Fibroblast of skin of right quadriceps (primary cell): ENCODE measurements around the gene FLYWCH1.
A peak's percentile ranks its signal among the peaks of the same experiment; 100 is the strongest.

ENCODE experiments used
- DNase-seq: peaks from one replicate; pipeline ENCODE4 v3.0.0-alpha.2; 2013

The FLYWCH1 gene

DNA sequence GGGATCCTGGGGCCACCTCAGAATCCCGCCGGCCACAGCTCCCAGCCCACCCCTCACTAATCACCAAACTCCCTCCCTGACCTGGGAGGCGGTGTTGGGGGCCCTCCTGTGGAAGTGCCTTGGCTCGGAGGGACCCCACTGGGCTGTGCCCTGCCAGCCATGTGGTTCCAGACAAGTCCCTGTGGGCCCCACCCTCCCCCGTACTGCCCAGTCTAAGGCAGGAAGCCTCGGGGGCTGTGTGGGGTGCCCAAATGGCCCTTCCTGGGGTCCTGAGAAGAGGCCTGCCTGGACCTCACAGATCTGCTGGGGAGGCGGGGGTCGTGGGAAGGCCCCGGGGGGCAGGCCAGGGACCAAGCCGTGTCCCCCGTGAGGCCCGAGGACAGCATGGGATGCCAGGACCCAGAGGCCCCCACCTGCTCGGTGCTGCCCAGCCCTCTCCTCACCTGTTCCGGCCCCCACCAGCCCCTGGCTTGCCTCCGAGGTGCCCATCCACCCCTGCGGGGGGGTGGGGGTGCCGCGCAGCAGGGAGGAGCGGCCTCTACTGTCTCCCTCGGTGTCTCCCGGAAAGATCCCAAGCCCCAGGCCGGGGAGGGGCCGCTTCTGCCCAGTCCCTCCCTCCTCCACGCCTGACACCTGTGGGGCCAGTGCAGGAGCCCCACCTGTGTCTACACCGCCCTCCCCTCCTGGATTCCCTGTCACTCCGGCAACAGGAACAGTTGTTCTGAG is 43.1 kb downstream of the FLYWCH1 start:
- no peak for DNase-seq

DNA sequence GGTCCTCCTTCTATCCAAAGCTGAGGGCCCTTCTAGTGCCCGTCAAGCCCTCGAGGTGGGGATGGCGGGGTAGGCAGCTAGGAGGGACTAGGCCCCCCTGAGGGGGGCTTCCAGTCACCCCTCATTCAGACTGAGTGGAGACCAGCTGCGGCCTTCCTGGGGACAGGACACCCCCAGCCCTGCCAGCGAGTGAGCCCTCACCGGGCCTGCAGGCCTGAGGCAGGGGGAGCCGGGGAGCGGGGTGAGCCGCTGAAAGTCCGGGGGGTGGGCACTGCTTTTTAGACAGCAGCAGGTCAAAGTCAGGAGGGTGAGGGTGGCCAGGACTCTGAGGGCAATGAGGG is 43.7 kb downstream of the FLYWCH1 start:
- no peak for DNase-seq

DNA sequence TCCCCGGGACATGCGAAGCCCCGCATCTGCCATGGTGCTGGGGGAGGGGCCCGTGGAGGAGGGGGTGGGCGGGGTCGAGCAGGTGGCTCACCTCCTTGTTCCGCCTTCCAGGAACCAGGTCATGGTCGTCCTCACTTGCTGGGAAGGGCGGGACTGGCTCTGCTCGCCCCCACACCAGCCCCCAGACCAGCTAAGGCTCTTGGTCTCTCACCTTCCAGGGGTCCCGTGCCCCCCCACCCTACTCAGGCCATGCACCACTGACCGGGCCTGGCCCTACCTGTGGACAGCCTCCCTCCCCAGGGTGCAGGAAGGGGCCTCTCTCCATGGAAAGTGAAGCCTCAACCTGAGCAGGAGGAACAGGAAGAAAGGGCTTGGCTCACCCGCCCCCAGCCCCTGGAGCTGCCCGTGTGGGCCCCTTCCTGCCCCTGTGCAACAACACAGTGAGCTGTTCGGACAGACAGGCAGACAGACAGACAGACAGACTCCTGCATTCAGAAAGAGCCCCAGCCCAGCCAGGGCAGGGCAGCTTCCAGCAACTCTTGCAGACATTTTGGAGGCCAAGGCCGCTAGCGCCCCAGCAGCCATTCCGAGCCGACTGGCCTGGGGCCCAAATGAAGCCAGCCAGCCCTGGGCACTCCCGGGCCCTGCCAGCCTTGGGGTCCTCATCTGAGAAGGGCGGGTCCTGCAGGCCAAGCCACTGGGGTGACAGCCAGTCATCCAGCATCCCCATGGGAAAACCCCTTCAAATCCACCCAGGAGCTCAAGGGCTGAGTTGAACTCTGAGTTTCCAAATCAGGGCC is 44.2 kb downstream of the FLYWCH1 start:
- DNase-seq, result no peak

DNA sequence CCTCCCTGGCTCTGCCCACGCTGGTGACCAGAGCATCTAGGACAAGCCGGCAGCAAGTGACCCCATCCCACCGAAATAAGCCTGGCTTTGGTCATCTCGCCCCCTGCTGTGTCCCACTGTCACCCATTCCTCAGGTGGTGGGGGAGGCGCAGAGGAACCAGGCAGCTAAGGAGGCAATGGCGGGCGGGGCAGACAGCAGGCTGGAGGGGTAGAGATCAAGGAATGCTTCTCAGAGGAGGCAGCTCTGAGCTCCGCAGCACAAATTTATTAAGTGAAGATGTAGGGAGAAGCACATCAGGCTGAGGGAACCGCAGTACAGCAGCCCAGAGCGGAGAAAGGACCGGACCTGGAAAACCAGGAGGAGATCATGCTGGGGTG is 44.8 kb downstream of the FLYWCH1 start:
- no peak for DNase-seq

DNA sequence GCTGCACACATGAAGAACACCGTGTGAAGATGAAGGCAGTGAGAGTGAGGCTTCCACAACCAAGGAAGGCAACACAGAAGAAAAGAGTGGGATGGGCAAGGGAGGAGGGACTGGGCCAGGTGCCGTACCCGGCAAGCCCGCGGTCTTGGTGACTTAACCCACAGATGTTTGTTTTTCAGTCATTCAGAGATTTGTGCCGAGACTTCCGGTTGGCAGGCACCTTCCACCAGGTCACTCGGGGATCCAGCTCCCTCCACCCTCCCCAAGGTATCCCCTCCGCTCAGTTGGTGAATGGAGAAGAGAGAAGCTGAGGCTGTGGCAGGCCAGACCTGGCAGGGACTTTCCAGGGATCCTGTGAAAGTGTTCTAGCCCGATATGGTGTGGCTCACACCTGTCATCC is 47.5 kb downstream of the FLYWCH1 start:
- no peak for DNase-seq

DNA sequence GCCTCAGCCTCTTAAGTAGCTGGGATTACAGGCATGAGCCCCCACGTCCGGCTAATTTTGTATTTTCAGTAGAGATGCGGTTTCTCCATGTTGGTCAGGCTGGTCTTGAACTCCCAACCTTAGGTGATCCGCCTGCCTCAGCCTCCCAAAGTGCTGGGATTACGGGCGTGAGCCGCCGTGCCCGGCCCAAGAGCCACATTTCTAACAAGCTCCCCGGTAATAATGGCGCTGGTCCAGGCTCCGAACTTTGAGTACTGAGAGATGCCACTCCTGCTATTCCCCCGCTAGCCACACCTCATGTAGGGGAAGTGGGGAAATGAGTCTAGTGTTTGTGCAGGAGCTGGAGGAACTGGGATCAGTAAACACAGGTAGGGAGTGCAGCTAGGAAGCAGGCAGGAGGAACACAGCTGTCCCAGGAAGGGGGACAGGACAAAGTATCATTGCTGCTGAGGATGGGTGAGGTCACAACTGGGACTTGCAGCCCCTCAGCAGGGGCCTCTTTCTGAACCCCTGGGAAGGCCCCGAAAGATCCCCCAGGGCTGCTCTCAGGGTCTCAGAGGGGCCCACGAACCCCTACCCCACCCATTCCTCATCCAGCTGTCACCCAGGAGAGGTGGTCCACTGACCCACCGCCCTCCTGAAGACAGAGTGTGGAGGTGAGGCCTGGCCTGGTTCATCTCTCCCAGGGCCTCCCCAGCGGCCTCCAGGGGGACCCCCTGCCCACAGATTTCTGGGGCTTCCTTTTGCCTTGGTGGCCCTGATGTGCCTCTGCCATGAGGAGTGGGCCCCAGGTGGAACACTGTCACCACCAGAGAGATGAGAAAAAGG is 48.7 kb downstream of the FLYWCH1 start:
- DNase-seq, result no peak

DNA sequence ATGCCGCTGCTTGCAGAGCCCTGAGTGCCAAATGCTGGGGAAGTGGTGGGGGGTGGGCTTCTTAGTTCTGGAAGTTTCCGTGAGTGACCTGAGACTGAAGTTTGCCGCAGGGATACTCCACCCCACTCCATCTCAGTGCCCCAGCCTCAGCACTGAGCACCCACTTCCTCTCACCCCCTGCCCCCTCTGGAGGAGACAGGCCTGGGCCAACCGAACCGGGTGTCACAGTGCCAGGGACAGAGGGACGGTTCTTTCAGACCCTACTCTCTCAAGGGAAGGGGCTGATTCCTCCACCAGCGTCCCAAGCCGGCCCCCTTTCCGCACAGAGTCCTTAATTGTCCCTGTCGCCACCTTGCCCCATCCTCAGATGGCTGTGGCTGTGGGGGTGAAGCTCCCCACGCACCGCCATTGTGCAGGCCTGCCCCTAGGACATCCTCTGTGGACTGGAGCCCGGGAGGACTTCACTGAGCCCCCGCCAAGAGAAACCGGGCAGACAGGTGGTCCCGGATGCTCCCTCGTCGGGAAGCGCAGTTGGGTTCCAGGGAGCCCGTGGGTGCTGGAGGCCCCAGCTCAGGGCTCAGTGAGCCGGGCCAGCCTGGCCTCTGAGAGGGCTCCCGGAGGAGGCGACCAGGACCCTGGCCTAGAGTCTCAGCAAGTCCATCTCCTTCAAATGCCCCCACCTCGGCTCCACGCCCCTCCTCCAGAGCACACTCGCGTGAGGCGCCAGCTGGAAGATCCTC is 50.8 kb downstream of the FLYWCH1 start:
- no peak for DNase-seq

DNA sequence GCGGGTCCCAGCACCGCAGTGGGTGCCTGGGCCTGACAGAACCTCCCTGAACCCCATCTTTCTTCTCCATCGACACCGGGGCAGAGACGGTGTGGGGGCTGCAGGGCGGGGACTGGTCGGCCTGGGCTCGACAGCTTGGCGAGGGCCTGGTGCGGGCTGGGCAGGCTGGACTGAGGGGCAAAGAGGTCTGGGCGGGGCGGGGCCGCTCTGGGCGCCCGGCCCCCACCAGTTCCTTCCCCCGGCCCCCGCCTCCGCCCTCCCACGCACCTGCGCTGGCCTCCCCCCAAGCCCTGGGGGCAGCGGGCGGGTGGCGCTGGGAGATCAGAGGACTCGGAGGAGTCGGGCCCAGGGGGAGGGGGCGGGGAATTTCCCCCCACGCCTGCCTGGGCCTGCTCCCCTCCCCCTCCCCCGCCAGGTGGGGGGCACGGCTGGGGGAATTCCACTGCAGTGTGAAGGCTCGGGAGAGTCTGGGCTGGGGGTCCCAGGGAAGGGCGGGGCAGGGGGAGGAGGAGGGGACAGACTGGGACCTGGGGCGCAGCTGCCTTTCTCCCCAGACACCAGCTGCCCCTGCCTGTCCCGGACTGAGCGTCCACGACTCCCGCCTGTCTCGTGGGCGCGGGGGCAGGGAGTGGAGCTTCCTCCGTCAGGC is 51.5 kb downstream of the FLYWCH1 start:
- no peak for DNase-seq

DNA sequence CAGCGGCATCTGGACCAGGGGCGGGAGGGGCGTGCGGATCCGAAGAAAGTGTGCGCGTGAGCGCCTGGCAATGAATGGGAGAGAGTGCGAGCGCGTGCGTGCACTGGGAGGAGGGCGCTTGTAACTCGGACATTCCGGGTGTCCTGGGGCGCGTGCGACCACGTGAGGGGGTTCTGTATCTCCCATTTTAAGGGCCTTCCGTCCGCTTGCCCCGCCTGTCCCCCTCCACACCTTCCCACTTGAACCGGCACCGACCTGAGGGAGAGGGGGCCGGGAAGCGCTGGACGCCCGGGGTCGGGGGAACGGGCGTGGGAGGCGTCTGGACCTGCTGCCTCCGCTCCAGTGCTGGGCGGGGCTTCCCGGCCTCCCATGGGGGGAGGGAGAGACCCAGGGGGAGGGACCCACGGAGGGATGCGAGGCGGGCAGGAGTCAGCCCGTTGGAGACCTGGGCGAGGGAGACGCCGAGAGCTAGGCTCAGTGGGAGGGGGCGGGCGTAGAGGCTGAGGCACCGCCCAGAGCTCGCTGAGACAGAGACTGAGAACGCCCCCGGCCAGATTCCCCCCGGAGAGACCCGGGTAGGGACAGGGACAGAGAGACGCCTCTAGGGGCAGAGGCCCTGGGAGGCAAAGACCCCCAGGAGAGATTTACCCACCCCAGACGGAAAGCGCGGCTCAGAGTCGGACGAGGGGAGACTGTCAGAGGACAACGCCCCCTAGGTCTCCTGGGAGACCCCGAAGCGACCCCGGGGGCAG is 52.2 kb downstream of the FLYWCH1 start, which contains the start of gene KREMEN2:
Gene KREMEN2 (plus strand): TSS at position 553 of the 752 bp plus-strand sequence. CDS start 246 bp downstream, outside the sequence.
- DNase-seq, result no peak

DNA sequence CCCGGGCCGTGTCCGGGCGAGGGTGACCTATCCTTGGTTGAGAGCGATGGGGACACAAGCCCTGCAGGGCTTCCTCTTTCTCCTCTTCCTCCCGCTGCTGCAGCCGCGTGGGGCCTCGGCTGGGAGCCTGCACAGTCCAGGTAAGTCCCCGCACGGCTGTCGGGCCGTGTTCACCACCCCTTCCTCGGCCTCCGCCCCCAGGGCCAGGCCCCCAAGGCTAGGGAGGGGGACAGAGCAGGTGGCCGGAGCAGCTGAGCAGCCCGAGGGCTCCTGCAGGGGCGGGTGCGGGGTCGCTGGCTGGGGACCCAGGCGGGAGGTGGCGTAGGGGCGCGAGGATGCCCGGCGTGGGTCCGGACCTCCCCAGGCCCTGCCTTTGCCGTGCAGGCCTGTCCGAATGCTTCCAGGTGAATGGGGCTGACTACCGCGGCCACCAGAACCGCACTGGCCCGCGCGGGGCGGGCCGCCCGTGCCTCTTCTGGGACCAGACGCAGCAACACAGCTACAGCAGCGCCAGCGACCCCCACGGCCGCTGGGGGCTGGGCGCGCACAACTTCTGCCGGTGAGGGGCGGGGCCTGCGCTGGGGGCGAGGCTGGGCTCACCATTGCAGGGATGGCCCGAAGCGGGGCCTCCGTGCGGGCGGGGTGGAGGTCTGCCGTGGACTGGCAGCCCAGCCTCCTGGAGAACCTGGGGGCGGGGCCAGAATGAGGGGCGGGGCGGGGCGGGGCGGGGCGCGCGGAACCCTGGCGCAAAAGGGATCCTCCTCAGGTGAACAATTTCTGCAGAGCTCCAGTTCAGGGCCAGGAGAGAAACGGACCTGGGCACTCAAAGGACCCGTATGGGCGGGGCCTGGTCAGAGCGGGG is 53.0 kb downstream of the FLYWCH1 start:
- no peak for DNase-seq

DNA sequence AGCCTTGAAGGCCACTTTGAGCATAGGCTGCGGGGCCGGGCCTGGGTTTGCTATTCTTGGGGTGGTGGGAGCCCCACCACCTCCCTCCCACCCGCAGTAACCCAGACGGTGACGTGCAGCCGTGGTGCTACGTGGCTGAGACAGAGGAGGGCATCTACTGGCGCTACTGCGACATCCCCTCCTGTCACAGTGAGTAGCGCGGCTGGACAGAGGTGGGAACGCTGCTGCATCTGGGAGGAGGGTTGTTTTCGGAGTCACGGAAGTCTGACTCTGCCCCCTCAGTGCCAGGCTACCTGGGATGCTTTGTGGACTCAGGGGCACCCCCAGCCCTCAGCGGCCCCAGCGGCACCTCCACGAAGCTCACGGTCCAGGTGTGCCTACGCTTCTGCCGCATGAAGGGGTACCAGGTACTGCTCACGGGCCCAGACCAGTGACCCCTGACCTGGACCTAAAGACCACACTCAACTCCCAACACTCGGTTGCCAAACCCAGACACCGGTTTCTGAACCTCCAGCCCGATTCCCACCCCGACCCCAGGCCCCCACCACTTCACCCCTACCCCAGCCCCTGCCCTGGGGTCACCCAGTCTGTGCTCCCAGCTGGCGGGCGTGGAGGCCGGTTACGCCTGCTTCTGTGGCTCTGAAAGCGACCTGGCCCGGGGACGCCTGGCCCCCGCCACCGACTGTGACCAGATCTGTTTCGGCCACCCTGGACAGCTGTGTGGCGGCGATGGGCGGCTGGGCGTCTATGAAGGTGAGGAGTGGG is 54.5 kb downstream of the FLYWCH1 start:
- DNase-seq, result no peak

DNA sequence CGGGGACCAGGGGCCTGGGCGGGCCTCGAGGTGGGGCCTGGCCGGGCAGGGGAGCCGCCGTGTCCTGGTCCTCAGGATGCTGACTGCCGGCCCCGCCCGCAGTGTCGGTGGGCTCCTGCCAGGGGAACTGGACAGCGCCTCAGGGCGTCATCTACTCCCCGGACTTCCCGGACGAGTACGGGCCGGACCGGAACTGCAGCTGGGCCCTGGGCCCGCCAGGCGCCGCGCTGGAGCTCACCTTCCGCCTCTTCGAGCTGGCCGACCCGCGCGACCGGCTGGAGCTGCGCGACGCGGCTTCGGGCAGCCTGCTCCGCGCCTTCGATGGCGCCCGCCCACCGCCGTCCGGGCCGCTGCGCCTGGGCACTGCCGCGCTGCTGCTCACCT is 55.1 kb downstream of the FLYWCH1 start:
- DNase-seq, result no peak

DNA sequence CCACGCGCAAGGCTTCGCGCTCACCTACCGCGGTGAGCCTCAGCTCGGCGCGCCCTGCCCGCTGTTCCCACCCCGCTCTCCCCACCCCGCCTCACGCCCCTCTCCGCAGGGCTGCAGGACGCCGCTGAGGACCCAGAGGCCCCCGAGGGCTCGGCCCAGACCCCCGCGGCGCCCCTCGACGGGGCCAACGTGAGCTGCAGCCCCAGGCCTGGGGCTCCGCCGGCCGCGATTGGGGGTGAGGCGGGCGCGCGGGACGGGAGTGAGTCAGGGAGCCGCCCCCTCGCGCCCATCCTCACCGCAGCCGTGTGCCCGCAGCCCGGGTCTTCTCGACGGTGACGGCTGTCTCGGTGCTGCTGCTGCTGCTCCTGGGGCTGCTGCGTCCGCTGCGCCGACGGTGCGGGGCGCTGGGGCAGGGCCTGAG is 55.5 kb downstream of the FLYWCH1 start:
- DNase-seq, result no peak

DNA sequence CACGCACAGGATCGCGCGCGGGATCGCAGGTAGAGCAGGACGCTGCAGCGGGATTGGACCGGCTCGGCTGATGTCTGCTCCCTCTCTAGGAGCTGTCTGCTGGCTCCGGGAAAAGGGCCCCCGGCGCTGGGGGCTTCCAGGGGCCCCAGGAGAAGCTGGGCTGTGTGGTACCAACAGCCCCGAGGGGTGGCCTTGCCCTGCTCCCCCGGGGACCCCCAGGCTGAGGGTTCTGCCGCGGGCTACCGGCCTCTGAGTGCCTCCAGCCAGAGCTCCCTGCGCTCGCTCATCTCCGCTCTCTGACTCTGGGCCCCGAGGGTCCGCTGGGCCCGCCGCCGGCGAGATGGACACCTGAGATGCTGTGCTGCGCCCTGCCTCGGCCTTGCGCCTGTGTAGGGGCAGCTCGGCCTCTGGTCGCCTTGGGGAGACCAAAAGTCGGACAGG is 56.0 kb downstream of the FLYWCH1 start:
- DNase-seq, result no peak

DNA sequence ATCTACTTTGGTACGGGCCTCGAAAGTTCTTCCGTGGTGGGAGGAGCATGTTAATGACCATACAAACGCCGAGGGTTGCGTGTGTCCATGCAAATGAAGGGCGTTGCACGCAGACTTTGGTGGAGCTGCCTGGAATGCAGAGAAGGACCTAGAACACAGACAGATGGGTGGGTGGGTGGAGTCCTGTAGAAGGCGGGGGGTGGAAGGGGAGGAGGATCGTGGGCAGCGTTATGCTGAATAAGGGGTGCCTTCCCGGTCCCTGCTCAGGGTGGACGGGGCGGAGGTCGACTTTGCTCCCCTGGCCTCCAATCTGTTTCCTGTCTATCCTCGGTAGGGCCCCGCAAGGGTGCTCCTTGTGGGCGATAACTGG is 56.6 kb downstream of the FLYWCH1 start:
- no peak for DNase-seq

DNA sequence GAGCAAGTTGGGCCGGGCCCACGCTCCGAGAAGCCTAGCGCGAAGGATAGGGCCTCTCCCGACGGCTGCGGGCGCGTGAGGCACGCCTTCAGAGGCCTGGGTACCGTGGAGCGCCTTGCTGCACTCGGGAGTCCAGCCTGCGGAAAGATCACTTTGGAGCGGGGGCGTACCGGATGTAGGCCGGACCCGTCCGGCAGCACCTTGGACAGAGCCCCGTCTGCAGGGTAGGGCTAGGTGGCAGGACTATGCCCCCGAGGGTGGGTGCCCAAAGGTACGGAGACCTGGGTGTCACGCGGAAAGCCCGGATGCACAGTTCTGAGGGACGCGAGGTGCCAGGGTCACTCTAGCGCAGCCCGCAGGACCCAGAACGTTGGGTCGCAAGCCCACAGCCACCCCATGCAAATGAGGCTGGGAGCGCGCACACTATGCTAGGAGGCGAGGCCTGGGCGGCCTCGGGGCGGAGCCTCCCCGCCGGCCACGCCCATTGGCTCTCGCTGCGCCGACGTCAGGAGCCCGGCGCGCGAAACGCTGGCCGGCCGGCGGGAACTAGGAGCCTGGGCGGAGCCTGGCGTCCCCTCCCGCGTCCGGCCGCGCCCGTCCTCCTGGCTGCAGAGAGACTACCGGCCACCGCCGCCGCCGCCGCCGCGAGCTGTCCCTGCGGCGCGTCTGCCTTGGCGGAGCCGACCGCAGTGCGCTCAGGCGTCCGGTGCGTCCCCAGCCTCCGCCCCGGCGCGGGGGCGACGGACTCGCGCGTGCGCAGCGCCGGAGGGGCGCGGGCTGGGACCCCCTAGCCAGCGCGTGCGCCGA is 57.2 kb downstream of the FLYWCH1 start, which contains the start of gene PAQR4:
Gene PAQR4 (plus strand): TSS at position 611 of the 807 bp plus-strand sequence. CDS start 327 bp downstream, outside the sequence.
- peak; percentile 82 for DNase-seq

DNA sequence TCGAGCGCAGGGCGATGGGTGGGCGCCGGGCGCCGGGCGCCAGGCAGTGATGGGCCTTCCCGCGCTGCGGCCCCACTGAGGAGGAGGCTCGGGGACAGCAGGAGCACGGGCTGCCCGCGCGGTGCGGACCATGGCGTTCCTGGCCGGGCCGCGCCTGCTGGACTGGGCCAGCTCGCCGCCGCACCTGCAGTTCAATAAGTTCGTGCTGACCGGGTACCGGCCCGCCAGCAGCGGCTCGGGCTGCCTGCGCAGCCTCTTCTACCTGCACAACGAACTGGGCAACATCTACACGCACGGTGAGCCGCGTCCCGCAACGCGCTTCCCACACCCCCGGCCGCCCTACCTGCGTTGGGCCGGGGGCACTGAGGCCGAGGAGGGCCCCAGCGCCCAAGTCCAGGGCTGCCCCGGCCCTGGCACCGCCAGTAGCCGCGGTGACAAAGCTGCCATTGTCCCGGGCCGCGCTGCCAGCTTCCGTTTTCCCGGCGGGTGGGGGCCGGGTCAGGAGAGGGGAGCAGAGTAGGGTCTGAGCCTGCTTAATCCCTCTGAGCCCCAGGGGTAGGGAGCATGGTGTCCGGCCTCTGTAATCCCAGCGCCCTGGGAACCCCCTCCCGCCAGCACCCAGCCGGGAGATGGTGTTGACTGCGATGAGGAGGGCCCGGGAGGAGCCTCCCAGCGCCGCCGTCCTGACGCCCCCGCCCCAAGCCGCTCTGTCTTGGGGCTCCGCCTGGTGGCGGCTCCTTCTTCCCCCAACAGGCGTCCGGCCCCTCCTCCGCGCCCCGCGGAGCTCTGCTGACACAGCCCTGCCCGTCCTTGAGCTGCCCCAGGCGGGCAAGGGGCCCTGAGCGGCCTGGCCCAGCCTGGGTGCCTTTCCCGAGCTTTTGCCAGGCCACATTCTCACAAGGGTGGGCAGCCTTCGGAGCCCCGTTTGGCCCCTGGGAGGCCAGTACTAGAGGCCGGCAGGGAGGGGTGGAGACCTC is 58.1 kb downstream of the FLYWCH1 start:
- peak; percentile 52 for DNase-seq
